H54 (cell line): ENCODE results near the gene PCSK7.
"Not testable (repeated sequence)": the region's sequence is repeated elsewhere in the genome, so short reads cannot be mapped to it uniquely, and the experiment has no call there.

Experiments used
- DNase-seq: peaks from one replicate; pipeline ENCODE4 v3.0.0; 2011; ENCODE audit warnings: low spot score, mixed read lengths; ENCODE audit not compliant: insufficient read length
- FAIRE-seq: peaks from 3 replicates; lab custom pipeline; 2011; peaks lifted over from hg19 to GRCh38; lab: Jason Lieb, UNC
- POLR2A ChIP-seq: IDR thresholded peaks from 2 replicates; pipeline ENCODE4 v1.6.1; 2011; ENCODE audit warnings: low read depth, mild to moderate bottlenecking, low read length

The PCSK7 gene

GRCh38 chr11:117217141-117218084 lies 14.5 kb downstream of the PCSK7 start:
- FAIRE-seq (no peak), DNase-seq (no peak)
- TF ChIP-seq POLR2A, result no peak

DNA sequence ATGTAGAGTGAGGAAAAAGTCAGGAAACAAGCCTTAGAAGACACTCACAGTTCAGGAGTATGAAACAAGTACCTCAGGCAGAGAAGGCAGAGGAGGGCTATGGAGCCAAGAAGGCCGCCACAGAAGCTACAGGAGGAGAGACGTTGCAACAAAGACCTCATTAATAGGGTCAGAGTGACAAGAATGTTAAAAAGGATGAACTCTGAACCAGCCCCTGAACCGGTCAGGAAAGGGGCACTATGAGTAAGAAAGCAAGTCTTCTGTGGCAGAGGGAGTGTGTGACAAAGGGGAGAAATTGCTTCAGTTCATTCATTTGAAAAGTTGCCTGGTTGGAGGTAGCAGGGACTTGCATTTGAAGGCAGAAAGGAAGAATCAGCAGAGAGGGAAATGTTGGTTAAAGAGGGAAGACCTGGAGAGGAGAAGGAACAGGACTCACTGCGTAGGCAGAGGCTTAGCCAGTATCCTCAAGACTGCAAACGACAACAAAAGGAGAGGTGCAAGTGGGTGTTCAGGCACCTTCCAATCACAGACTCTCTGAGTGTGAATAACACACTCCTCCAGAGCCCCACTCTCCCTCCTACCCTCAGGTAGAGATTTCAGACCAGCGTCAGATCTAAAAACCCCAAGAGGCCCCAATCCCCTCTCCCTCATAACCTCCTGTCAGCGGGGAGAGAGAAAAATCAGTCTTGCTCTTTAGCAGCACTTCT lies 17.3 kb downstream of the PCSK7 start:
- FAIRE-seq (no peak), DNase-seq (no peak)
- no peak for TF ChIP-seq POLR2A

- DNase-seq, result no peak
- TF ChIP-seq POLR2A, result no peak
- FAIRE-seq, result no peak
These were observed 19.0 kb downstream of the PCSK7 start for GRCh38 chr11:117212697-117213355.

- TF ChIP-seq POLR2A, result no peak
- no peak for DNase-seq
- FAIRE-seq, result no peak
These were observed 21.3 kb downstream of the PCSK7 start for GRCh38 chr11:117210620-117211019.

DNA sequence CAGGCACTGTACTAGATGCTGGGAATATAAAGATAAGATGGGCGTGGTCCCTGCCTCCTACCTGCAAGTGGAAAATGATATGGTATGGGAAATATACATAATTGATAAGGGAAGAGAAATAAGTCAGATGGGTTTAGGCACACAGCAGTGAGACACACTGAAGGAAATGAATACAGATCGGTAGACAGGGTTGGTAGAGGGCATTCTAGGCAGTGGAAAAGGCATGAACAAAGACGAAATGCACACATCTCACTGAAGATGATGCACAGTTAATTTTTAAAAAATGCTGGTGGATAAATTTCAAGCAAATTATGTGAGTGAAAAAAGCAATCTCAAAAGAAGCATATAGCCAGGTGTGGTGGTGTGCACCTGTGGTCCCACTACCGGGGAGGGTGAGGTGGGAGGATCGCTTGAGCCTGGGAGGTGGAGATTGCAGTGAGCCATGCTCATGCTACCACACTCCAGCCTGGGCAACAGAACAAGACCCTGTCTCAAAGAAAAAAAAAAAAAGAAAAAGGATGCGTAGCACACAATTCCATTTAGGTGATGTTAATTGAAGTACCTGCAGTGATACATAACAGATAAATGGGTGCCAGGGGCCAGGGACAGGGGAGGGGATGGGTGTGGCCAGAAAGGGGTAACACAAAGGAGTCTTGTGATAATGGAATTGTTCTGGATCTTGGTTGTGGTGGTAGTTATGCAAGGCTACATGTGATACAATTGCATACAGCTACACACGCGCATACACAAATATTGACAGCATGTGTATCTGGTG lies 22.3 kb downstream of the PCSK7 start:
- FAIRE-seq, DNase-seq: not testable (repeated sequence)

- not testable (repeated sequence) for DNase-seq
These were observed 23.2 kb downstream of the PCSK7 start for GRCh38 chr11:117208710-117209109.

GRCh38 chr11:117207481-117207880 lies 24.4 kb downstream of the PCSK7 start:
- DNase-seq, FAIRE-seq: not testable (repeated sequence)

More at GRCh38 chr11:117208710-117209109, 23.2 kb downstream of the PCSK7 start:
- FAIRE-seq, result not testable (repeated sequence)

GRCh38 chr11:117206859-117207258 lies 25.0 kb downstream of the PCSK7 start:
- FAIRE-seq, result peak; percentile 88

GRCh38 chr11:117206111-117206510 lies 25.8 kb downstream of the PCSK7 start:
- not testable (repeated sequence) for DNase-seq, FAIRE-seq

More at GRCh38 chr11:117206859-117207258, 25.0 kb downstream of the PCSK7 start:
- DNase-seq, result not testable (repeated sequence)

DNA sequence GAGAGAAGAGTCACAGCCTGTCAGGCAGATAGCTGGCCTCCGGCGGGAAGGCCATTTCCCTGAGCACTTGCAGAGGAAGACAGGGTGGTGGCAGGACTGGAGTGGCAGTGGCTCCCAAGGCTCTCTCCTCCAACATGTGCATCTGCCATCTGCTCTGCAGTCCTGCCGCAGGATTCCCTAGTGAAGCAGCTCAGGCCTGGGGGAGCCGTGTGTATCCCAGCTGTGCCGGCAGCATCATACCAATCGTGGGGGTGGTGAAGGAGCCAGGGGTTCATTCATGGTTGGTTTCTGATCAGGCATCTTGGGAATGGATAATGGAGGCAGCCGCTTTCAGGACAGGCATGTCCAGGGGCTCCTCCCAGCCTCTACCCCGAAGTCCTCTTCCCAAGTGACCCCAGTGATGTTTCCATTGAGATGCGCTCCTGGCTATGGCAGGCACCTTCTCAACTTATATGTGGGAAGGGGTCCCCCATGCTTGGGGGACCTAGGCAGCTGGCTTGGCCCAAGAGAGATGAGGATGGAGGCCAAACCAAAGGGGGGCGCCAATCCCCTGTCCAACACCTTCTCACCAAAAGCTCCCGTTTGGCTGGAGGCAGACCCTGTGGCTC lies 26.6 kb downstream of the PCSK7 start:
- DNase-seq (no peak), FAIRE-seq (no peak)
- TF ChIP-seq POLR2A, result no peak

DNA sequence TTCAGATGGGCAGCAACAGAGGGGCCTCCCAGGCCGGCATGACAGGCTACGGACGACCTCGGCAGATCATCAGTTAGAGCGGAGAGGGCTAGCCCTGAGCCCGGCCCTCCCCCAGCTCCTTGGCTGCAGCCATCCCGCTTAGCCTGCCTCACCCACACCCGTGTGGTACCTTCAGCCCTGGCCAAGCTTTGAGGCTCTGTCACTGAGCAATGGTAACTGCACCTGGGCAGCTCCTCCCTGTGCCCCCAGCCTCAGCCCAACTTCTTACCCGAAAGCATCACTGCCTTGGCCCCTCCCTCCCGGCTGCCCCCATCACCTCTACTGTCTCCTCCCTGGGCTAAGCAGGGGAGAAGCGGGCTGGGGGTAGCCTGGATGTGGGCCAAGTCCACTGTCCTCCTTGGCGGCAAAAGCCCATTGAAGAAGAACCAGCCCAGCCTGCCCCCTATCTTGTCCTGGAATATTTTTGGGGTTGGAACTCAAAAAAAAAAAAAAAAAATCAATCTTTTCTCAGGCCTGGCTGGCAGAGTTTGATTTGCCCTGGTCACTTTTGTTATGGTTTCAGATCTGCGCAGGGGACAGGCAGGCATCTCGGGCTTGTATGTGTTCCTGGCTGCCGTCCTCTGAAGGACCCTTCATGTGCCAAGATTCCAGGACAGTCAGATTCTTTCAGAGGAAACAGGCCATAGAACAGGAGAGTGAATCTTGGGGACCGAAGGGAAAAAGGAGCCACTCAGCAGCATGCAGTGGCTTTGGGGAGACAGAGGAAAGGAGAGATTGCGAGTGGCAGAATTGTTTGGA lies 27.4 kb downstream of the PCSK7 start:
- DNase-seq (no peak), FAIRE-seq (no peak)
- TF ChIP-seq POLR2A, result no peak

DNA sequence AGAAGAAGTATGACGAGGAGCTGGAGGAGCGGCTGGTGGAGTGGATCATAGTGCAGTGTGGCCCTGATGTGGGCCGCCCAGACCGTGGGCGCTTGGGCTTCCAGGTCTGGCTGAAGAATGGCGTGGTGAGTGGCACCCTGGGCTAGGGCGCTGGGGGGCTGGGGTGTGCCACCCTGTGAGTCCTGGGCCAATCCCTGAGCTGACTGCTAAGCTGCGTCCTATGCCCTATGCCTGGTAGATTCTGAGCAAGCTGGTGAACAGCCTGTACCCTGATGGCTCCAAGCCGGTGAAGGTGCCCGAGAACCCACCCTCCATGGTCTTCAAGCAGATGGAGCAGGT lies 28.8 kb downstream of the PCSK7 start:
- TF ChIP-seq POLR2A, result no peak
- FAIRE-seq (no peak), DNase-seq (no peak)
